Lower lobe of right lung (tissue), 2 donors: ENCODE data around the gene CYP8B1. TPM values are rescaled to one million over a fixed set of nuclear protein-coding genes. Genes with fewer than 3 reads are reported as not detected.
A peak's percentile ranks its signal among the peaks of the same experiment; 100 is the strongest.

Experiments used
- ATAC-seq, 2 donors: fragments of 200-7000 bp; cut with Tn5 transposase; one replicate each; pipeline ENCODE4 v1.9.1; 2020 to 2022; ENCODE audit warnings: mild to moderate bottlenecking in 2 of 2, moderate library complexity in 2 of 2
- DNase-seq: peaks from one replicate; pipeline ENCODE4 v3.0.0-alpha.2; 2020
- H3K27ac ChIP-seq: fragments of 200-600 bp; one replicate; pipeline ENCODE4 v1.8.0; 2022
- H3K27me3 ChIP-seq: fragments of 200-600 bp; one replicate; pipeline ENCODE4 v1.8.0; 2022; ENCODE audit warnings: low read depth
- H3K36me3 ChIP-seq: fragments of 200-600 bp; one replicate; pipeline ENCODE4 v1.8.0; 2022; ENCODE audit warnings: mild to moderate bottlenecking
- H3K4me1 ChIP-seq: fragments of 200-600 bp; one replicate; pipeline ENCODE4 v1.8.0; 2022
- H3K4me3 ChIP-seq: fragments of 200-600 bp; one replicate; pipeline ENCODE4 v1.8.0; 2022; ENCODE audit warnings: mild to moderate bottlenecking
- H3K9me3 ChIP-seq: fragments of 200-600 bp; one replicate; pipeline ENCODE4 v1.8.0; 2022
- CTCF ChIP-seq: fragments of 200-600 bp; IDR thresholded peaks from one replicate; pipeline ENCODE4 v1.8.0; 2022; ENCODE audit warnings: antibody characterized with exemption, mild to moderate bottlenecking
- intact Hi-C: fragments of 100-400 bp; cut with DNase I; formaldehyde crosslinking; loops from one replicate; pipeline ENCODE4 v1.11.0; 2022
- total RNA-seq: library from RNA; stranded (reverse); fragmentation: NEBNext Ultra II Directional; extraction: Animal tissue kit (Norgen Biotek cat#: 25700); gene quantifications from one replicate; pipeline ENCODE4 v1.2.1, GENCODE V29; 2021
- donor health status: DM: no; HTN: yes; CAD: no; lungs with severe emphysema.

The CYP8B1 gene
- total RNA-seq, 1 donor from 2014 or later, result not detected

- H3K36me3 ChIP-seq, result no peaks in the 10 kb centered on the region
- DNase-seq (no peak), ATAC-seq (no peak)
- H3K9me3 ChIP-seq, result no peaks in the 10 kb centered on the region
- peaks cover 5% of the 10 kb centered on the region for H3K27me3 ChIP-seq
- no peak overlapping the region for H3K4me3 ChIP-seq
- peaks cover 11% of the 10 kb centered on the region for H3K4me1 ChIP-seq
- intact Hi-C loops, result no loop called here
- no peak overlapping the region for H3K27ac ChIP-seq
- no peak for TF ChIP-seq CTCF
These were observed 46.5 kb downstream of the CYP8B1 start for GRCh38 chr3:42829083-42829627.

DNA sequence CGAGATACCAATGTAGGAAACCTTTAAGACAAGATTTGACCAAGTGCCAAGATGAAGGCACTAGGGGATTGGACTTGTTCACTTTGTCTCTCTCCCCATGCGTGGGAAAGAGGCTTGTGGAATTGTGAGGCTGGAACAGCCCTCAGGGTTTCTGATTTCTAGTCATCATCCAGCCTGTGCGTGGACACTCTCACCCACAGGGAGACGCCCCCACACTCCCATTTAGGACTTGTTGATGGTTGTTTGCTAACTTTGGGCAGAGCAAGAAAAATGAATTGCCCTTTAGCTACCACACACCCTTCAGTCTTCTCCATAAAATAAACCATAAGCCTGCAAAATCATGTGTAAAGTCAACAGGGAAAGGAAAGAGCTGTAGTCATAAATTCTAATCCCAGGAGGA lies 48.0 kb downstream of the CYP8B1 start:
- H3K27me3 ChIP-seq, result peaks cover 5% of the 10 kb centered on the region
- intact Hi-C loops, result no loop called here
- H3K27ac ChIP-seq, result no peak overlapping the region
- H3K4me1 ChIP-seq, result peaks cover 11% of the 10 kb centered on the region
- H3K9me3 ChIP-seq, result no peaks in the 10 kb centered on the region
- TF ChIP-seq CTCF, result no peak
- DNase-seq (no peak), ATAC-seq (no peak)
- H3K4me3 ChIP-seq, result no peak overlapping the region
- no peaks in the 10 kb centered on the region for H3K36me3 ChIP-seq

- intact Hi-C loops, result no loop called here
- no peak for ATAC-seq
These were observed 48.7 kb downstream of the CYP8B1 start for GRCh38 chr3:42827023-42827422.

GRCh38 chr3:42826141-42826540 lies 49.5 kb downstream of the CYP8B1 start:
- Histone ChIP-seq H3K9me3 (no peaks in the 10 kb centered on the region), H3K36me3 (no peaks in the 10 kb centered on the region), H3K4me1 (peaks cover 6% of the 10 kb centered on the region), H3K27me3 (peaks cover 5% of the 10 kb centered on the region), H3K27ac (no peak overlapping the region), H3K4me3 (no peak overlapping the region)
- ATAC-seq, result no peak
- DNase-seq, result no peak
- no peak for TF ChIP-seq CTCF
- intact Hi-C loops, result no loop called here

More at GRCh38 chr3:42827023-42827422, 48.7 kb downstream of the CYP8B1 start:
- Histone ChIP-seq H3K9me3 (no peaks in the 10 kb centered on the region), H3K27ac (no peak overlapping the region), H3K4me1 (peaks cover 11% of the 10 kb centered on the region), H3K36me3 (no peaks in the 10 kb centered on the region), H3K27me3 (peaks cover 5% of the 10 kb centered on the region), H3K4me3 (no peak overlapping the region)
- DNase-seq, result no peak
- TF ChIP-seq CTCF, result no peak

GRCh38 chr3:42823351-42823750 lies 52.3 kb downstream of the CYP8B1 start:
- DNase-seq, result no peak
- no peak for TF ChIP-seq CTCF
- no peaks in the 10 kb centered on the region for H3K27me3 ChIP-seq
- H3K4me1 ChIP-seq, result peaks cover 6% of the 10 kb centered on the region
- H3K36me3 ChIP-seq, result no peaks in the 10 kb centered on the region
- H3K27ac ChIP-seq, result no peak overlapping the region
- H3K4me3 ChIP-seq, result no peak overlapping the region
- no peaks in the 10 kb centered on the region for H3K9me3 ChIP-seq
- intact Hi-C loops, result no loop called here
- ATAC-seq, result peak in 1 of 2 donors; percentile 38

- ATAC-seq (no peak), DNase-seq (no peak)
- H3K36me3 ChIP-seq, result no peaks in the 10 kb centered on the region
- intact Hi-C loops, result no loop called here
- no peaks in the 10 kb centered on the region for H3K27me3 ChIP-seq
- H3K27ac ChIP-seq, result no peak overlapping the region
- TF ChIP-seq CTCF, result no peak
- peaks cover 6% of the 10 kb centered on the region for H3K4me1 ChIP-seq
- H3K9me3 ChIP-seq, result no peaks in the 10 kb centered on the region
- H3K4me3 ChIP-seq, result no peak overlapping the region
These were observed 52.9 kb downstream of the CYP8B1 start for GRCh38 chr3:42822828-42823227.
